OCI-LY1 (cell line): ENCODE data around the gene MFRP.

Experiments used
- EZH2 ChIP-seq: fragments of 200-600 bp; sonication (generic), shearing (Covaris generic); IDR thresholded peaks from 2 replicates; pipeline ENCODE4 v1.8.0; 2017; ENCODE audit warnings: borderline replicate concordance, mixed run types, mild to moderate bottlenecking, antibody characterized with exemption, low read length, moderate library complexity, mixed read lengths
- TF ChIP-seq, protein P1 (sequence below): fragments of 200-600 bp; sonication (generic), shearing (Covaris generic); IDR thresholded peaks from 2 replicates; pipeline ENCODE4 v1.5.1; 2017; ENCODE audit warnings: mild to moderate bottlenecking, antibody characterized with exemption, low read length, moderate library complexity, mixed read lengths

DNA sequence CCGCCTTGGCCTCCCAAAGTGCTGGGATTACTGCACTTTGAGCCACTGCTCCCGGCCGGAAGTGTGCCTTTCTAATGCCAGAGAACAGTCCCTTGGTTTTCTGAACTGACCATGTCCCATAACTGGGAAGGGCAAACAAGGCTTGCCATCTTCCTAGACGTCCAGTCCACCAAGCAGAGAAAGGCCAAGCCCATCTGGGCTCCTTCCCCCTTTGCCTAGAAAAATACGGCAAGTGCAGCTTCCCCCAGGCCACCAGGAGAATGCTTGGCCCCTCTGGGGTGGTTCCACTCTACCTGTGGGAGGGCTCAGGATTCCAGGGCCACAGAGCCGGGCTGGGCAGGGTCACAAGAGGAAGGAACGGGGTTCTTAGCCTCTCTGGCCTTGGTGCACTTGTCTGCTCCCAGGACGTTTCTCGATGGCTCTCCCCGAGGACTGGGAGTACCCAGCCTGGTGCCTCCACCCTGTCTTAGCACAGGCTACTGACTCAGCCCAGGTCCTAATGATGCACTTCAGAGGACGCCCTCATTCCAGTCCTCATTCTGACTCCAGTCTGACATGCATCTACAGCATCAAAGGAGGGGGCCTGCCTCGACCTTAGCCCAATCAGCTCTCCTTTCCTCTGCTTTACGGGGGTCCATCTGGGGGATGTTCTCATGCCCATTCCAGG, 33.8 kb upstream of the MFRP start:
- TF ChIP-seq, protein P1, sequence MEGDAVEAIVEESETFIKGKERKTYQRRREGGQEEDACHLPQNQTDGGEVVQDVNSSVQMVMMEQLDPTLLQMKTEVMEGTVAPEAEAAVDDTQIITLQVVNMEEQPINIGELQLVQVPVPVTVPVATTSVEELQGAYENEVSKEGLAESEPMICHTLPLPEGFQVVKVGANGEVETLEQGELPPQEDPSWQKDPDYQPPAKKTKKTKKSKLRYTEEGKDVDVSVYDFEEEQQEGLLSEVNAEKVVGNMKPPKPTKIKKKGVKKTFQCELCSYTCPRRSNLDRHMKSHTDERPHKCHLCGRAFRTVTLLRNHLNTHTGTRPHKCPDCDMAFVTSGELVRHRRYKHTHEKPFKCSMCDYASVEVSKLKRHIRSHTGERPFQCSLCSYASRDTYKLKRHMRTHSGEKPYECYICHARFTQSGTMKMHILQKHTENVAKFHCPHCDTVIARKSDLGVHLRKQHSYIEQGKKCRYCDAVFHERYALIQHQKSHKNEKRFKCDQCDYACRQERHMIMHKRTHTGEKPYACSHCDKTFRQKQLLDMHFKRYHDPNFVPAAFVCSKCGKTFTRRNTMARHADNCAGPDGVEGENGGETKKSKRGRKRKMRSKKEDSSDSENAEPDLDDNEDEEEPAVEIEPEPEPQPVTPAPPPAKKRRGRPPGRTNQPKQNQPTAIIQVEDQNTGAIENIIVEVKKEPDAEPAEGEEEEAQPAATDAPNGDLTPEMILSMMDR = no peak
- TF ChIP-seq EZH2 = no peak
